Small intestine (tissue), 7 donors: ENCODE measurements around the gene ABR. TPM values are rescaled to one million over a fixed set of nuclear protein-coding genes. Genes with fewer than 3 reads are reported as not detected.

Source experiments
- DNase-seq, 2 donors: peaks; one replicate each; pipeline versions ENCODE4 v3.0.0 to v3.0.0-alpha.2; 2013
- FAIRE-seq: peaks from 2 replicates; lab custom pipeline; 2012; peaks lifted over from hg19 to GRCh38; lab: Jason Lieb, UNC
- H3K27ac ChIP-seq, 3 donors: one replicate each; pipeline ENCODE4 v1.5.1; 2013; ENCODE audit warnings: low read length in 2 of 3, mild to moderate bottlenecking in 2 of 3, control low read depth in 1 of 3, inconsistent platforms in 1 of 3, low read depth in 1 of 3, moderate library complexity in 1 of 3
- H3K27me3 ChIP-seq, 3 donors: one replicate each; pipeline ENCODE4 v1.6.1; 2013; ENCODE audit warnings: low read length in 3 of 3, inconsistent platforms in 1 of 3; ENCODE audit not compliant: control insufficient read depth in 3 of 3, insufficient read depth in 3 of 3
- H3K36me3 ChIP-seq, 3 donors: one replicate each; pipeline ENCODE4 v1.6.1; 2013; ENCODE audit warnings: low read length in 3 of 3, inconsistent platforms in 1 of 3, low read depth in 1 of 3, mild to moderate bottlenecking in 1 of 3, moderate library complexity in 1 of 3; ENCODE audit not compliant: control insufficient read depth in 3 of 3, insufficient read depth in 2 of 3
- H3K4me1 ChIP-seq, 3 donors: one replicate each; pipeline ENCODE4 v1.6.1; 2013; ENCODE audit warnings: low read length in 2 of 3, inconsistent platforms in 1 of 3, low read depth in 1 of 3, mild to moderate bottlenecking in 1 of 3, moderate library complexity in 1 of 3; ENCODE audit not compliant: control insufficient read depth in 3 of 3, insufficient read depth in 2 of 3
- H3K4me3 ChIP-seq, 3 donors: one replicate each; pipeline ENCODE4 v1.5.1; 2013; ENCODE audit warnings: low read length in 3 of 3, control low read depth in 1 of 3, inconsistent platforms in 1 of 3, low read depth in 1 of 3, mild to moderate bottlenecking in 1 of 3, moderate library complexity in 1 of 3
- H3K9me3 ChIP-seq, 2 donors: one replicate each; pipeline ENCODE4 v1.6.1; 2013; ENCODE audit warnings: low read depth in 1 of 2, low read length in 1 of 2; ENCODE audit not compliant: control insufficient read depth in 2 of 2, insufficient read depth in 1 of 2
- WGBS, 3 donors: extraction: QIAGEN DNeasy Blood & Tissue Kit; methylation state at CpG; one replicate each; pipeline ENCODE4 v1.1.7; 2013; 5-methylcytosine and 5-hydroxymethylcytosine counted together
- polyA plus RNA-seq, 4 donors: library from polyadenylated mRNA; stranded (reverse) in 3 of 4; unstranded in 1 of 4; fragments of 200-250 nt in 3 of 4; fragments of 120-200 nt in 1 of 4; gene quantifications; one replicate each; pipeline versions ENCODE4 v1.2.1 to v1.2.3, GENCODE V29; 2013
- donor health status: healthy with polysubstance abuse.
- donor health status: control.
- donor health status: control.
- donor health status: Bipolar disorder and iron deficiency.
- donor health status: healthy.

ABR gene
- polyA plus RNA-seq, 4 donors: 69.8 to 131 (median 83.5) TPM

GRCh38 chr17:1197781-1198490 lies 18.2 kb upstream of the ABR start:
- H3K4me3 ChIP-seq: no peak overlapping the region
- H3K27ac ChIP-seq: peak overlapping the region; percentile 7 to 64 (median 22)
- H3K27me3 ChIP-seq: peaks cover 0 to 9% (median 0%) of the 10 kb centered on the region in 3 donors
- H3K36me3 ChIP-seq: no peaks in the 10 kb centered on the region
- DNase-seq (peak; percentile 30 to 73), FAIRE-seq (no peak)
- peaks cover 0 to 5% (median 0%) of the 10 kb centered on the region in 3 donors for H3K4me1 ChIP-seq
- peaks cover 0 to 4% of the 10 kb centered on the region in 2 donors for H3K9me3 ChIP-seq
- WGBS, 3 donors: 42 to 62% (median 55%) methylated on average over 17 of the region's 17 CpGs

DNA sequence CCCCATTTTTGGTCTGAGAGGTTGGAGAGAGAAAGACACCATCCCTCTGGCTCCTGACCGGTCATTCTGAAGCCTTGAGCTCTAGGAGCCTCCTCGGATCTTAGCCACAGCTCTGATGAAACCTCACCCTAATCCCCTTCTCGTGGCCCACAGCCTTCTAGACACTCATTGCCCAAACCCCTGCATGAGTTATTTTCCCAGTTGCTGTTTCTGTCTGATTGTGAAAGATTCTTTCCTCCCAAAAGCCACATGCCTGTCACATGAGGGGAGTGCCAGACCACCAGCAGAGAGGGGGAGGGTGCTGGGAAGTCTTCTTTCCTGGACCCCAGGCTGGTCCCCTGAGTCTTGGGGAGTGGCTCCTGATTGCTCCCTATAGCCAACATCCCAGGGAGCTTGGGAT lies 17.6 kb upstream of the ABR start:
- WGBS, 3 donors: 53 to 90% (median 64%) methylated on average over 3 of the region's 3 CpGs
- peaks cover 0 to 3% of the 10 kb centered on the region in 2 donors for H3K9me3 ChIP-seq
- FAIRE-seq (no peak), DNase-seq (no peak)
- H3K27me3 ChIP-seq: peaks cover 0 to 10% (median 0%) of the 10 kb centered on the region in 3 donors
- H3K36me3 ChIP-seq: no peaks in the 10 kb centered on the region
- H3K27ac ChIP-seq: peak overlapping the region; percentile 17 to 64 (median 22)
- H3K4me3 ChIP-seq: no peak overlapping the region
- H3K4me1 ChIP-seq: peaks cover 0 to 5% (median 0%) of the 10 kb centered on the region in 3 donors

GRCh38 chr17:1196946-1197345 lies 17.2 kb upstream of the ABR start:
- FAIRE-seq: no peak
- H3K4me1 ChIP-seq: peaks cover 0 to 5% (median 0%) of the 10 kb centered on the region in 3 donors
- H3K9me3 ChIP-seq: peaks cover 0 to under 1% of the 10 kb centered on the region in 2 donors
- peaks cover 0 to 12% (median 0%) of the 10 kb centered on the region in 3 donors for H3K27me3 ChIP-seq
- H3K36me3 ChIP-seq: no peaks in the 10 kb centered on the region
- H3K4me3 ChIP-seq: no peak overlapping the region
- 87 to 95% (median 88%) methylated on average over 13 to 14 of the region's 14 CpGs for WGBS, 3 donors
- DNase-seq: no peak
- peak overlapping the region in 2 of 3 donors; percentile 17 to 40 for H3K27ac ChIP-seq

- Histone ChIP-seq H3K4me1 (no peaks in the 10 kb centered on the region), H3K36me3 (no peaks in the 10 kb centered on the region), H3K27me3 (peaks cover 0 to 15% (median 0%) of the 10 kb centered on the region in 3 donors), H3K27ac (no peak overlapping the region), H3K4me3 (no peak overlapping the region), H3K9me3 (no peaks in the 10 kb centered on the region)
- FAIRE-seq: no peak
- 74 to 76% (median 74%) methylated on average over 31 of the region's 31 CpGs for WGBS, 3 donors
- DNase-seq: peak in 1 of 2 donors; percentile 35
Observed at GRCh38 chr17:1192911-1193699, 13.3 kb upstream of the ABR start.

GRCh38 chr17:1190751-1191331 lies 11.1 kb upstream of the ABR start:
- 87 to 90% (median 87%) methylated on average over 24 to 25 of the region's 25 CpGs for WGBS, 3 donors
- H3K9me3 ChIP-seq: no peaks in the 10 kb centered on the region
- H3K27me3 ChIP-seq: peaks cover 0 to 15% (median 0%) of the 10 kb centered on the region in 3 donors
- no peak for DNase-seq
- no peaks in the 10 kb centered on the region for H3K36me3 ChIP-seq
- peaks cover 0 to 3% (median 0%) of the 10 kb centered on the region in 3 donors for H3K4me1 ChIP-seq
- no peak overlapping the region for H3K4me3 ChIP-seq
- H3K27ac ChIP-seq: no peak overlapping the region
- no peak for FAIRE-seq

GRCh38 chr17:1188812-1189504 lies 9.2 kb upstream of the ABR start:
- 57 to 67% (median 60%) methylated on average over 20 of the region's 20 CpGs for WGBS, 3 donors
- no peaks in the 10 kb centered on the region for H3K36me3 ChIP-seq
- no peak for FAIRE-seq
- peak overlapping the region in 1 of 3 donors; percentile 4 for H3K27ac ChIP-seq
- H3K27me3 ChIP-seq: peaks cover 0 to 12% (median 0%) of the 10 kb centered on the region in 3 donors
- no peak overlapping the region for H3K4me3 ChIP-seq
- no peak for DNase-seq
- peaks cover 0 to 3% (median 0%) of the 10 kb centered on the region in 3 donors for H3K4me1 ChIP-seq
- H3K9me3 ChIP-seq: no peaks in the 10 kb centered on the region

- no peak overlapping the region for H3K27ac ChIP-seq
- 32 to 41% (median 34%) methylated on average over 31 to 34 of the region's 34 CpGs for WGBS, 3 donors
- H3K36me3 ChIP-seq: no peaks in the 10 kb centered on the region
- DNase-seq (peak; percentile 76 to 85), FAIRE-seq (no peak)
- H3K4me3 ChIP-seq: no peak overlapping the region
- peaks cover 0 to 3% (median 3%) of the 10 kb centered on the region in 3 donors for H3K4me1 ChIP-seq
- no peaks in the 10 kb centered on the region for H3K9me3 ChIP-seq
- H3K27me3 ChIP-seq: peaks cover 0 to 9% (median 0%) of the 10 kb centered on the region in 3 donors
Observed at GRCh38 chr17:1186923-1187771, 7.4 kb upstream of the ABR start.
